HG03108 (cell line): Measurements from ENCODE around the gene SUSD4.
"Not testable (repeated sequence)": the region's sequence is repeated elsewhere in the genome, so short reads cannot be mapped to it uniquely, and the experiment has no call there.

ENCODE experiments used
- ATAC-seq: cut with Tn5 transposase; IDR thresholded peaks from one replicate; pipeline ENCODE4 v1.9.1; 2021; ENCODE audit warnings: moderate library complexity; ENCODE audit not compliant: unreplicated experiment

Gene SUSD4

GRCh38 chr1:223257856-223258550 lies 106.0 kb downstream of the SUSD4 start:
- ATAC-seq: no peak

GRCh38 chr1:223256034-223256433 lies 107.9 kb downstream of the SUSD4 start:
- no peak for ATAC-seq

GRCh38 chr1:223253916-223254315 lies 110.1 kb downstream of the SUSD4 start:
- ATAC-seq: no peak

GRCh38 chr1:223251387-223251786 lies 112.6 kb downstream of the SUSD4 start:
- ATAC-seq: not testable (repeated sequence)

- no peak for ATAC-seq
Observed at GRCh38 chr1:223250632-223251015, 113.4 kb downstream of the SUSD4 start.

- ATAC-seq: no peak
Observed at GRCh38 chr1:223249854-223250631, 113.9 kb downstream of the SUSD4 start.

- ATAC-seq: no peak
Observed at GRCh38 chr1:223248770-223249140, 115.2 kb downstream of the SUSD4 start.

- ATAC-seq: no peak
Observed at GRCh38 chr1:223248001-223248769, 115.8 kb downstream of the SUSD4 start.

GRCh38 chr1:223246476-223247112 lies 117.4 kb downstream of the SUSD4 start:
- no peak for ATAC-seq

- ATAC-seq: no peak
Observed at GRCh38 chr1:223245983-223246382, 118.0 kb downstream of the SUSD4 start.

- ATAC-seq: no peak
Observed at GRCh38 chr1:223245411-223245810, 118.6 kb downstream of the SUSD4 start.

GRCh38 chr1:223244366-223245103 lies 119.4 kb downstream of the SUSD4 start:
- peak; percentile 61 for ATAC-seq

GRCh38 chr1:223243441-223244050 lies 120.4 kb downstream of the SUSD4 start:
- no peak for ATAC-seq

- ATAC-seq: no peak
Observed at GRCh38 chr1:223242971-223243370, 121.0 kb downstream of the SUSD4 start.

- no peak for ATAC-seq
Observed at GRCh38 chr1:223242382-223242955, 121.5 kb downstream of the SUSD4 start.

GRCh38 chr1:223240122-223240521 lies 123.9 kb downstream of the SUSD4 start:
- no peak for ATAC-seq

- no peak for ATAC-seq
Observed at GRCh38 chr1:223235091-223235490, 128.9 kb downstream of the SUSD4 start.

GRCh38 chr1:223234534-223234933 lies 129.4 kb downstream of the SUSD4 start:
- no peak for ATAC-seq

- ATAC-seq: no peak
Observed at GRCh38 chr1:223234170-223234514, 129.8 kb downstream of the SUSD4 start.
